ENCODE results near the gene THBD. TPM values are rescaled to one million over a fixed set of nuclear protein-coding genes. Genes with fewer than 3 reads are reported as not detected.

The THBD gene
- total RNA-seq, 1 experiment from 2014 or later = not detected

GRCh38 chr20:23074052-23074451 is 24.6 kb upstream of the THBD start:
- peaks cover 20% of the 10 kb centered on the region for H3K27me3 Mint-ChIP-seq (ENCODE audit: unreplicated experiment)
- no peak overlapping the region for H3K4me3 Mint-ChIP-seq (ENCODE audit: low read depth, unreplicated experiment)
- DNase-seq = no peak
- TF ChIP-seq CTCF (IDR thresholded peaks at IDR 0.05; ENCODE audit: unreplicated experiment) = no peak
- H3K4me1 Mint-ChIP-seq (ENCODE audit: low read depth, unreplicated experiment) = no peaks in the 10 kb centered on the region
- intact Hi-C loops (cut with micrococcal nuclease; ENCODE audit: unreplicated experiment) = no loop called here
- H3K9me3 Mint-ChIP-seq (ENCODE audit: low read depth, unreplicated experiment) = no peaks in the 10 kb centered on the region
- no peak overlapping the region for H3K27ac Mint-ChIP-seq (ENCODE audit: unreplicated experiment)
- no TSS peak for BruUV-seq (replicated peaks)
- CTCF ChIA-PET = no interaction called here
- no peaks in the 10 kb centered on the region for H3K36me3 Mint-ChIP-seq (ENCODE audit: insufficient read depth, unreplicated experiment)

GRCh38 chr20:23072892-23073586 is 23.6 kb upstream of the THBD start:
- H3K4me1 Mint-ChIP-seq (ENCODE audit: low read depth, unreplicated experiment) = no peaks in the 10 kb centered on the region

GRCh38 chr20:23071996-23072395 is 22.5 kb upstream of the THBD start:
- Mint-ChIP-seq H3K4me1 (ENCODE audit: low read depth, unreplicated experiment) (no peaks in the 10 kb centered on the region), H3K9me3 (ENCODE audit: low read depth, unreplicated experiment) (no peaks in the 10 kb centered on the region), H3K36me3 (ENCODE audit: insufficient read depth, unreplicated experiment) (no peaks in the 10 kb centered on the region), H3K27ac (ENCODE audit: unreplicated experiment) (no peak overlapping the region), H3K27me3 (ENCODE audit: unreplicated experiment) (peaks cover 9% of the 10 kb centered on the region), H3K4me3 (ENCODE audit: low read depth, unreplicated experiment) (no peak overlapping the region)
- intact Hi-C loops (cut with micrococcal nuclease; ENCODE audit: unreplicated experiment) = no loop called here
- CTCF ChIA-PET = no interaction called here
- no peak for TF ChIP-seq CTCF (IDR thresholded peaks at IDR 0.05; ENCODE audit: unreplicated experiment)
- no peak for DNase-seq
- BruUV-seq (replicated peaks) = no TSS peak

More at GRCh38 chr20:23072892-23073586, 23.6 kb upstream of the THBD start:
- DNase-seq = no peak
- CTCF ChIA-PET = no interaction called here
- no peak overlapping the region for H3K4me3 Mint-ChIP-seq (ENCODE audit: low read depth, unreplicated experiment)
- H3K9me3 Mint-ChIP-seq (ENCODE audit: low read depth, unreplicated experiment) = no peaks in the 10 kb centered on the region
- BruUV-seq (replicated peaks) = no TSS peak
- no peak overlapping the region for H3K27ac Mint-ChIP-seq (ENCODE audit: unreplicated experiment)
- intact Hi-C loops (cut with micrococcal nuclease; ENCODE audit: unreplicated experiment) = no loop called here
- TF ChIP-seq CTCF (IDR thresholded peaks at IDR 0.05; ENCODE audit: unreplicated experiment) = no peak
- peaks cover 19% of the 10 kb centered on the region for H3K27me3 Mint-ChIP-seq (ENCODE audit: unreplicated experiment)
- H3K36me3 Mint-ChIP-seq (ENCODE audit: insufficient read depth, unreplicated experiment) = no peaks in the 10 kb centered on the region

GRCh38 chr20:23071398-23071797 is 21.9 kb upstream of the THBD start:
- no peak for DNase-seq
- TF ChIP-seq CTCF (IDR thresholded peaks at IDR 0.05; ENCODE audit: unreplicated experiment) = no peak
- H3K9me3 Mint-ChIP-seq (ENCODE audit: low read depth, unreplicated experiment) = no peaks in the 10 kb centered on the region
- BruUV-seq (replicated peaks) = no TSS peak
- no peaks in the 10 kb centered on the region for H3K4me1 Mint-ChIP-seq (ENCODE audit: low read depth, unreplicated experiment)
- CTCF ChIA-PET = no interaction called here
- intact Hi-C loops (cut with micrococcal nuclease; ENCODE audit: unreplicated experiment) = no loop called here
- H3K36me3 Mint-ChIP-seq (ENCODE audit: insufficient read depth, unreplicated experiment) = no peaks in the 10 kb centered on the region
- no peak overlapping the region for H3K27ac Mint-ChIP-seq (ENCODE audit: unreplicated experiment)
- H3K4me3 Mint-ChIP-seq (ENCODE audit: low read depth, unreplicated experiment) = no peak overlapping the region
- H3K27me3 Mint-ChIP-seq (ENCODE audit: unreplicated experiment) = peaks cover 3% of the 10 kb centered on the region

Measured in Calu3 (cell line).